HAP-1 (cell line): ENCODE measurements around the gene ATXN3L.
"Not testable (repeated sequence)": the region's sequence is repeated elsewhere in the genome, so short reads cannot be mapped to it uniquely, and the experiment has no call there.

ENCODE experiments used
- DNase-seq, 2 experiments: peaks; one replicate each; pipeline ENCODE4 v3.0.0-alpha.2; 2016 to 2020; ENCODE audit warnings: low spot score in 2 of 2
- H3K27me3 ChIP-seq: fragments of 250-450 bp; sonication (Bioruptor Pico); 2 replicates; pipeline ENCODE4 v1.5.1; 2020; ENCODE audit warnings: low read depth, mild to moderate bottlenecking, moderate library complexity
- H3K36me3 ChIP-seq: fragments of 250-450 bp; sonication (Bioruptor Pico); replicated peaks from 2 replicates; pipeline ENCODE4 v1.5.1; 2020; ENCODE audit warnings: mild to moderate bottlenecking
- H3K4me1 ChIP-seq: fragments of 250-450 bp; sonication (Bioruptor Pico); 2 replicates; pipeline ENCODE4 v1.5.1; 2020; ENCODE audit warnings: mild to moderate bottlenecking
- H3K4me3 ChIP-seq: fragments of 250-450 bp; sonication (Bioruptor Pico); 2 replicates; pipeline ENCODE4 v1.5.1; 2020; ENCODE audit warnings: mild to moderate bottlenecking, moderate library complexity
- H3K9me3 ChIP-seq: fragments of 250-450 bp; sonication (Bioruptor Pico); 2 replicates; pipeline ENCODE4 v1.5.1; 2020; ENCODE audit warnings: mild to moderate bottlenecking, moderate library complexity
- in situ Hi-C: fragments of 300-500 bp; cut with MboI; formaldehyde crosslinking; loops from 3 replicates; pipeline ENCODE4 v1.14.3; 2020; ENCODE audit warnings: low sequenced_read_pairs, inconsistent platforms, mixed read lengths

The ATXN3L gene

GRCh38 chrX:13338996-13339515, 19.2 kb upstream of the ATXN3L start:
- Histone ChIP-seq H3K27me3 (no peaks in the 10 kb centered on the region), H3K36me3 (no peaks in the 10 kb centered on the region), H3K4me3 (no peak overlapping the region), H3K9me3 (peaks cover 4% of the 10 kb centered on the region; the same call in 1 of the 2 replicates), H3K4me1 (no peaks in the 10 kb centered on the region)
- in situ Hi-C loops = no loop called here
- no peak for DNase-seq

- Histone ChIP-seq H3K27me3 (no peaks in the 10 kb centered on the region), H3K4me1 (no peaks in the 10 kb centered on the region), H3K4me3 (no peak overlapping the region), H3K36me3 (no peaks in the 10 kb centered on the region), H3K9me3 (peaks cover 4% of the 10 kb centered on the region; the same call in 1 of the 2 replicates)
- in situ Hi-C loops = no loop called here
- DNase-seq = no peak
Measured at GRCh38 chrX:13334491-13334890, 14.6 kb upstream of the ATXN3L start.

GRCh38 chrX:13330446-13330845, 10.6 kb upstream of the ATXN3L start:
- DNase-seq = no peak
- H3K4me1 ChIP-seq = no peaks in the 10 kb centered on the region
- no peak overlapping the region for H3K4me3 ChIP-seq
- no peaks in the 10 kb centered on the region for H3K36me3 ChIP-seq
- in situ Hi-C loops = no loop called here
- no peaks in the 10 kb centered on the region for H3K9me3 ChIP-seq
- no peaks in the 10 kb centered on the region for H3K27me3 ChIP-seq

DNA sequence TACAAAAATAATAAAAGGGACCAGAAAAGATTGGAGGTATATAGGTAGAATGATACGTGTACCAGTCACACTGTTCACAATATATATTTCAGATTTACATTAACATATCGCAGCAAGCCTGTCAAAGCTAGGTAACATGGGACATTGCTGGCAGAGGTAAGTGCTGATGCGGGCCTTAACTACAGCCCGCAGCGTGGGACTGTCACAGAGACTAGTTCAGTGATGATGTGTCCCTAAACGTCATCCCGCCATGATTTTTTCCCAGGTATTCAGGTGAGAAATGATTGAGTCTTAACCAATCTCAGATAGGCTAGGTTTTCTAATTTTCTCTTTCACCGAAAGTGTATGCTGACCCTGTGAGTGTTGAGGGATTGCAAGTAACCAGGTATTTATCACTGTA, 7.8 kb upstream of the ATXN3L start:
- Histone ChIP-seq H3K4me3 (no peak overlapping the region), H3K4me1 (no peaks in the 10 kb centered on the region), H3K36me3 (no peaks in the 10 kb centered on the region), H3K9me3 (no peaks in the 10 kb centered on the region), H3K27me3 (no peaks in the 10 kb centered on the region)
- in situ Hi-C loops = no loop called here
- no peak for DNase-seq

DNA sequence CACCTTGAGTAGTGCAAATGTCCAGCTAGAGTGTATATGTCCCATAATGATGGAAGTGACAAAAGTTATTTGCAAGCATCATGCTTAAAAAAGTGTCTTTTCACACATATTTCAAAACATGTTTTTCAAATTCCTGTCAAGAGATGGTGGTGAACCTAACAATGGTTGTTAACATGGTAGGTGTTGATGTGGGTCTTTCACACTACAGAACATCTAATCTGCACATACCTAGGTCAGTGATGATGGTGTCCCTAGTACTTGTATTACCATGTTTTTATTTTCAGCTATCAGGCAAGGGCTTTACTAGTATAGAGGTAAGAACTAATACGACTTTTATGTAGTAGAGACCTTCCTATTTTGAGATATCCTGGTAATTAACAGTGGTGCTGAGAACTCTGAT, 3.4 kb upstream of the ATXN3L start:
- in situ Hi-C loops = no loop called here
- no peak for DNase-seq
- Histone ChIP-seq H3K36me3 (no peaks in the 10 kb centered on the region), H3K27me3 (no peaks in the 10 kb centered on the region), H3K4me3 (no peak overlapping the region), H3K9me3 (no peaks in the 10 kb centered on the region), H3K4me1 (no peaks in the 10 kb centered on the region)

GRCh38 chrX:13317366-13317765, 2.5 kb downstream of the ATXN3L start:
- peaks cover 2% of the 10 kb centered on the region; the same call in 1 of the 2 replicates for H3K9me3 ChIP-seq
- no peaks in the 10 kb centered on the region for H3K27me3 ChIP-seq
- no peak for DNase-seq
- H3K4me1 ChIP-seq = no peaks in the 10 kb centered on the region
- in situ Hi-C loops = no loop called here
- no peak overlapping the region for H3K4me3 ChIP-seq
- H3K36me3 ChIP-seq = no peaks in the 10 kb centered on the region

DNA sequence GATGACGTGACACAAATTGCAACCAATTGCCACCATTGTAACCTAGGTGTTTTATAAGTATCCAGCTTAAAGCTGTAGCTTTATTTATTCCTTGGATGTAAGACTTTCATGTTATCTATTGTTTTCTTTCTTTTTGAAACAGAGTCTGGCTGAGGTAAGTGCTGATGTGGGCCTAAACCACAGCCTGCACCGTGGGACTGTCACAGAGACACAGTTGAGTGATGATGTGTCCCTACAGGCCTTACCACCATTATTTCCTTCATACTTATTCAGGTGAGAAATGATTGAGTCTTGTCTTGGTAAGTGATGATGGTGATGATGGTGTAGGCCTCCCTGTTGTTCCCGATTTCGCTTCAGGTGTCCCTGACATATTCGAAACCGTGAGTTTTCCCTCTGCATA, 8.3 kb downstream of the ATXN3L start:
- peaks cover under 1% of the 10 kb centered on the region; the same call in 1 of the 2 replicates for H3K9me3 ChIP-seq
- no peaks in the 10 kb centered on the region for H3K4me1 ChIP-seq
- no peaks in the 10 kb centered on the region for H3K36me3 ChIP-seq
- DNase-seq = no peak
- H3K4me3 ChIP-seq = no peak overlapping the region
- H3K27me3 ChIP-seq = no peaks in the 10 kb centered on the region
- in situ Hi-C loops = no loop called here

DNA sequence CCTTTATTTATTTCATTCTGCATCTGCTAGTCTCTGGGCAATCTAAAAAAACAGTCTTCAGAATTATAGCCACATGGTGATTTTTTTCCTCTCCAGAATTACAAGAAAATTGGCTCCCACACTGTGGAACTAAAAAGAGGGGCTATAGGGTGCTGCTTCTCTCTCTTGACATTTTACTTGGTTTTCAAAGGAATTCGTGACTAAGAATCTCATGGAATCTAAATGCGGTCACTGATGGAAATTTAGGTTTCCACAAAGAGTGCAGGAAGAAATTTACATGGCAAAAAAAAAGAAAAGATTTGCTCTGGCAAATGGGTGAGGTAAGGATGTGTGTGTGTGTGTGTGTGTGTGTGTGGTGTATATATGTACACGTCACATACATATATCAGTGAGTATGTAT, 10.2 kb downstream of the ATXN3L start:
- Histone ChIP-seq H3K9me3 (no peaks in the 10 kb centered on the region), H3K36me3 (no peaks in the 10 kb centered on the region), H3K4me1 (peaks cover 15% of the 10 kb centered on the region), H3K4me3 (no peak overlapping the region), H3K27me3 (no peaks in the 10 kb centered on the region)
- in situ Hi-C loops = no loop called here
- no peak for DNase-seq

GRCh38 chrX:13307041-13307440, 12.8 kb downstream of the ATXN3L start:
- no peaks in the 10 kb centered on the region for H3K36me3 ChIP-seq
- no peak for DNase-seq
- in situ Hi-C loops = no loop called here
- H3K4me3 ChIP-seq = no peak overlapping the region
- no peaks in the 10 kb centered on the region for H3K27me3 ChIP-seq
- H3K9me3 ChIP-seq = no peaks in the 10 kb centered on the region
- peaks cover 23% of the 10 kb centered on the region for H3K4me1 ChIP-seq

- no peaks in the 10 kb centered on the region for H3K27me3 ChIP-seq
- DNase-seq = no peak
- no peak overlapping the region for H3K4me3 ChIP-seq
- H3K4me1 ChIP-seq = peaks cover 23% of the 10 kb centered on the region
- in situ Hi-C loops = no loop called here
- no peaks in the 10 kb centered on the region for H3K36me3 ChIP-seq
- no peaks in the 10 kb centered on the region for H3K9me3 ChIP-seq
Measured at GRCh38 chrX:13305108-13305507, 14.7 kb downstream of the ATXN3L start.

GRCh38 chrX:13304052-13304451, 15.8 kb downstream of the ATXN3L start:
- DNase-seq = no peak
- Histone ChIP-seq H3K9me3 (no peaks in the 10 kb centered on the region), H3K4me1 (peaks cover 23% of the 10 kb centered on the region), H3K36me3 (no peaks in the 10 kb centered on the region), H3K27me3 (no peaks in the 10 kb centered on the region), H3K4me3 (no peak overlapping the region)
- in situ Hi-C loops = no loop called here

DNA sequence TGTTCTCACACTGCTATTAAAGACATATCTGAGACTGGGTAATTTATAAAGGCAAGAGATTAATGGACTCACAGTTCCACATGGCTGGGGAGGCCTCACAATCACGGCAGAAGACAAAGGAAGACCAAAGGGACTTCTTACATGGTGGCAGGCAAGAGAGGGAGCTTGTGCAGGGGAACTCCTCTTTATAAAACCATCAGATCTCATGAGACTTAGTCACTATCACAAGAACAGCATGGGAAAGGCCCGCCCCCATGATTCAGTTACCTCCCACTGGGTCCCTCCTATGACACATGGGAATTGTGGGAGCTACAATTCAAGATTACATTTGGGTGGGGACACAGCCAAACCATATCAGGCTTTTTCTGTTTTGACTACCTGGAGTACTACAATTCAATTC, 16.6 kb downstream of the ATXN3L start:
- H3K4me1 ChIP-seq = peaks cover 26% of the 10 kb centered on the region
- H3K9me3 ChIP-seq, H3K4me3 ChIP-seq, DNase-seq, H3K36me3 ChIP-seq, H3K27me3 ChIP-seq, in situ Hi-C loops: not testable (repeated sequence)

GRCh38 chrX:13298836-13299235, 21.0 kb downstream of the ATXN3L start:
- no peaks in the 10 kb centered on the region for H3K36me3 ChIP-seq
- no peak for DNase-seq
- in situ Hi-C loops = no loop called here
- H3K9me3 ChIP-seq = no peaks in the 10 kb centered on the region
- peaks cover 14% of the 10 kb centered on the region for H3K4me1 ChIP-seq
- H3K27me3 ChIP-seq = no peaks in the 10 kb centered on the region
- no peak overlapping the region for H3K4me3 ChIP-seq

DNA sequence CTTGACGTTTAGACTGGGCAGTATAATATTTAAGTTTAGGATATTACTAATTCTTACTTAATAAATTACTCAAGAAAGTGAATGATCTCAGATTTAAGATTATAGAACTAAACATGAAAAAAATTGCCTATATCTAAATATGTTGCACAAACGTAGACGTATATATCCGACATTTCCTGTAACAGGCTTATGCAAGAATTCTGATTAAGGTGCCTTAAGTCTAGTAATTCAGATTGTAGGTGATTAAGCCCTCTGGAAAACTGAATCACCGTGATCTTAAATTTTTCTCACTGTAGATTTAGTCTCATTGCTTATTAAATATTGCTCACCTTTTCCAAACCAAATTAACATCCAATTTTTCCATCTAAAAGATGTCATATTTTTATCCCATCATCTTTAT, 24.0 kb downstream of the ATXN3L start:
- H3K4me1 ChIP-seq = peaks cover 30% of the 10 kb centered on the region
- no peak for DNase-seq
- in situ Hi-C loops = no loop called here

GRCh38 chrX:13293700-13294099, 26.2 kb downstream of the ATXN3L start:
- in situ Hi-C loops = no loop called here
- H3K4me3 ChIP-seq = no peak overlapping the region
- H3K9me3 ChIP-seq = no peaks in the 10 kb centered on the region
- H3K27me3 ChIP-seq = no peaks in the 10 kb centered on the region
- no peaks in the 10 kb centered on the region for H3K36me3 ChIP-seq
- DNase-seq = peak; percentile 57 to 95
- peaks cover 40% of the 10 kb centered on the region for H3K4me1 ChIP-seq

More for the DNA sequence above, 24.0 kb downstream of the ATXN3L start:
- Histone ChIP-seq H3K27me3 (no peaks in the 10 kb centered on the region), H3K36me3 (no peaks in the 10 kb centered on the region), H3K4me3 (no peak overlapping the region), H3K9me3 (no peaks in the 10 kb centered on the region)
